WI38 (cell line): ENCODE data around the gene SH2D2A.
A peak's percentile ranks its signal among the peaks of the same experiment; 100 is the strongest.

Experiments used
- H3K4me3 ChIP-seq: 2 replicates; pipeline ENCODE4 v1.5.1; 2011; ENCODE audit warnings: low read depth, mild to moderate bottlenecking, control low read depth, low read length
- CTCF ChIP-seq: IDR thresholded peaks from 2 replicates; pipeline ENCODE4 v1.5.1; 2012; ENCODE audit warnings: low read depth, mild to moderate bottlenecking, control low read depth, low read length

The SH2D2A gene

GRCh38 chr1:156842618-156843300 lies 26.1 kb upstream of the SH2D2A start:
- no peak for TF ChIP-seq CTCF
- no peak overlapping the region for H3K4me3 ChIP-seq

GRCh38 chr1:156841295-156841855 lies 24.7 kb upstream of the SH2D2A start:
- no peak overlapping the region for H3K4me3 ChIP-seq
- TF ChIP-seq CTCF = no peak

GRCh38 chr1:156840898-156841279 lies 24.2 kb upstream of the SH2D2A start:
- no peak overlapping the region for H3K4me3 ChIP-seq
- TF ChIP-seq CTCF = no peak

GRCh38 chr1:156840186-156840897 lies 23.7 kb upstream of the SH2D2A start:
- no peak overlapping the region for H3K4me3 ChIP-seq
- TF ChIP-seq CTCF = no peak

- H3K4me3 ChIP-seq = no peak overlapping the region
- TF ChIP-seq CTCF = no peak
Observed at GRCh38 chr1:156839426-156840109, 22.9 kb upstream of the SH2D2A start.

- peak; percentile 93 for TF ChIP-seq CTCF
- no peak overlapping the region for H3K4me3 ChIP-seq
Observed at GRCh38 chr1:156838972-156839371, 22.3 kb upstream of the SH2D2A start.
